Ishikawa (cell line): ENCODE measurements around the gene EFHC1.

Source experiments
- CEBPB ChIP-seq: IDR thresholded peaks from 2 replicates; pipeline ENCODE4 v1.6.1; 2012
- CREB1 ChIP-seq: IDR thresholded peaks from 2 replicates; pipeline ENCODE4 v1.6.1; 2012; ENCODE audit warnings: low read depth
- EGR1 ChIP-seq: IDR thresholded peaks from 2 replicates; pipeline ENCODE4 v1.6.1; 2012
- EP300 ChIP-seq: IDR thresholded peaks from 2 replicates; pipeline ENCODE4 v1.6.1; 2012; ENCODE audit warnings: borderline replicate concordance
- FOXM1 ChIP-seq: IDR thresholded peaks from 2 replicates; pipeline ENCODE4 v1.6.1; 2012; ENCODE audit warnings: low read depth, borderline replicate concordance
- NFIC ChIP-seq: IDR thresholded peaks from 2 replicates; pipeline ENCODE4 v1.6.1; 2012
- RAD21 ChIP-seq: IDR thresholded peaks from 2 replicates; pipeline ENCODE4 v1.6.1; 2012; ENCODE audit warnings: low read depth
- TAF1 ChIP-seq: IDR thresholded peaks from 2 replicates; pipeline ENCODE4 v1.6.1; 2012; ENCODE audit warnings: low read depth, mild to moderate bottlenecking
- TCF12 ChIP-seq: IDR thresholded peaks from 2 replicates; pipeline ENCODE4 v1.6.1; 2012; ENCODE audit warnings: low read depth
- TEAD4 ChIP-seq: IDR thresholded peaks from 2 replicates; pipeline ENCODE4 v1.6.1; 2012
- YY1 ChIP-seq: IDR thresholded peaks from 2 replicates; pipeline ENCODE4 v1.6.1; 2012; ENCODE audit warnings: low read depth
- ZBTB7A ChIP-seq: IDR thresholded peaks from 2 replicates; pipeline ENCODE4 v1.6.1; 2012; ENCODE audit warnings: low read depth
- TF ChIP-seq, protein P1 (sequence below): IDR thresholded peaks from 2 replicates; pipeline ENCODE4 v1.6.1; 2012
- TF ChIP-seq, protein P2 (sequence below): IDR thresholded peaks from 2 replicates; pipeline ENCODE4 v1.6.1; 2012
- TF ChIP-seq, protein P3 (sequence below): IDR thresholded peaks from 2 replicates; pipeline ENCODE4 v1.6.1; 2012; ENCODE audit warnings: low read depth, mild to moderate bottlenecking

EFHC1 gene

DNA sequence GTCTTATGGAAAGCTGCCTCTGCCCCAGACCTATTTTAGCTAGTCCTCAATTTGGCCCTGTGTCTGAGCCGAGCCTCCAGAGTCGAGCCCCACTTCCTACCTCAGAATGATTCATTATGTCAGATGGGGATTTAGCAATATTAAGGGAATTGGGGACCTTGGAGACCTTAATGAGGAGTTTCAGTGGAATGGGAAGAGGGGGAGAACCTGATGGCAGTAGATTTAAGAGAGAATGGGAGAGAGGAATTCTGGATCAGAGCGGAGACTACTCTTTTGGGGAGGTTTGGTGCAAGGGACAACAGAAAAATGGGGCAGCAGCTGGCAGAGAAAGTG is 63.5 kb downstream of the EFHC1 start:
- TF ChIP-seq EP300 (no peak), TCF12 (no peak), EGR1 (no peak), NFIC (no peak), FOXM1 (no peak), CEBPB (no peak), CREB1 (no peak), RAD21 (no peak)
- TF ChIP-seq, protein P1, sequence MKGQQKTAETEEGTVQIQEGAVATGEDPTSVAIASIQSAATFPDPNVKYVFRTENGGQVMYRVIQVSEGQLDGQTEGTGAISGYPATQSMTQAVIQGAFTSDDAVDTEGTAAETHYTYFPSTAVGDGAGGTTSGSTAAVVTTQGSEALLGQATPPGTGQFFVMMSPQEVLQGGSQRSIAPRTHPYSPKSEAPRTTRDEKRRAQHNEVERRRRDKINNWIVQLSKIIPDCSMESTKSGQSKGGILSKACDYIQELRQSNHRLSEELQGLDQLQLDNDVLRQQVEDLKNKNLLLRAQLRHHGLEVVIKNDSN = no peak
- TF ChIP-seq, protein P2, sequence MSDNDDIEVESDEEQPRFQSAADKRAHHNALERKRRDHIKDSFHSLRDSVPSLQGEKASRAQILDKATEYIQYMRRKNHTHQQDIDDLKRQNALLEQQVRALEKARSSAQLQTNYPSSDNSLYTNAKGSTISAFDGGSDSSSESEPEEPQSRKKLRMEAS = no peak

DNA sequence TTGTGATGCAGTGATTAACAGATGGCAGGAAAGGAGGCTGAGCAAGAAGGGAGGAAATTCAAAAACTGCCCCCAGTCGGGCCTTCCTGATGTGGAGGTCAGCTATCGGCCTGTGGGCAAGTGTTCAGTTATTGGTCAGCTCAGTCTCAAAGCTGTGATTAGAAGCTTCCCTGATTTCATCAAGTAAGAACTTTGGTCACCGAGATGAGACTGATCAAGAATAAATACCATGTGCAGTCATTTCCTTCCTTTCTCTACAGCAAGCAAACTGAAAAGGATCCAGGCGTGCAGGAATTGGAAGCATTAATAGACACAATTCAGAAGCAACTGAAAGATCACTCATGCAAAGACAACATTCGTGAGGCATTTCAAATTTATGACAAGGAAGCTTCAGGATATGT is 69.7 kb downstream of the EFHC1 start:
- TF ChIP-seq YY1 (no peak), TAF1 (no peak), CEBPB (no peak), FOXM1 (no peak), TCF12 (no peak), ZBTB7A (no peak), NFIC (no peak), EP300 (no peak), EGR1 (no peak), RAD21 (no peak), TEAD4 (no peak), CREB1 (no peak)
- TF ChIP-seq, protein P2 = no peak
- TF ChIP-seq, protein P3, sequence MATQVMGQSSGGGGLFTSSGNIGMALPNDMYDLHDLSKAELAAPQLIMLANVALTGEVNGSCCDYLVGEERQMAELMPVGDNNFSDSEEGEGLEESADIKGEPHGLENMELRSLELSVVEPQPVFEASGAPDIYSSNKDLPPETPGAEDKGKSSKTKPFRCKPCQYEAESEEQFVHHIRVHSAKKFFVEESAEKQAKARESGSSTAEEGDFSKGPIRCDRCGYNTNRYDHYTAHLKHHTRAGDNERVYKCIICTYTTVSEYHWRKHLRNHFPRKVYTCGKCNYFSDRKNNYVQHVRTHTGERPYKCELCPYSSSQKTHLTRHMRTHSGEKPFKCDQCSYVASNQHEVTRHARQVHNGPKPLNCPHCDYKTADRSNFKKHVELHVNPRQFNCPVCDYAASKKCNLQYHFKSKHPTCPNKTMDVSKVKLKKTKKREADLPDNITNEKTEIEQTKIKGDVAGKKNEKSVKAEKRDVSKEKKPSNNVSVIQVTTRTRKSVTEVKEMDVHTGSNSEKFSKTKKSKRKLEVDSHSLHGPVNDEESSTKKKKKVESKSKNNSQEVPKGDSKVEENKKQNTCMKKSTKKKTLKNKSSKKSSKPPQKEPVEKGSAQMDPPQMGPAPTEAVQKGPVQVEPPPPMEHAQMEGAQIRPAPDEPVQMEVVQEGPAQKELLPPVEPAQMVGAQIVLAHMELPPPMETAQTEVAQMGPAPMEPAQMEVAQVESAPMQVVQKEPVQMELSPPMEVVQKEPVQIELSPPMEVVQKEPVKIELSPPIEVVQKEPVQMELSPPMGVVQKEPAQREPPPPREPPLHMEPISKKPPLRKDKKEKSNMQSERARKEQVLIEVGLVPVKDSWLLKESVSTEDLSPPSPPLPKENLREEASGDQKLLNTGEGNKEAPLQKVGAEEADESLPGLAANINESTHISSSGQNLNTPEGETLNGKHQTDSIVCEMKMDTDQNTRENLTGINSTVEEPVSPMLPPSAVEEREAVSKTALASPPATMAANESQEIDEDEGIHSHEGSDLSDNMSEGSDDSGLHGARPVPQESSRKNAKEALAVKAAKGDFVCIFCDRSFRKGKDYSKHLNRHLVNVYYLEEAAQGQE = no peak
- TF ChIP-seq, protein P1 = no peak

DNA sequence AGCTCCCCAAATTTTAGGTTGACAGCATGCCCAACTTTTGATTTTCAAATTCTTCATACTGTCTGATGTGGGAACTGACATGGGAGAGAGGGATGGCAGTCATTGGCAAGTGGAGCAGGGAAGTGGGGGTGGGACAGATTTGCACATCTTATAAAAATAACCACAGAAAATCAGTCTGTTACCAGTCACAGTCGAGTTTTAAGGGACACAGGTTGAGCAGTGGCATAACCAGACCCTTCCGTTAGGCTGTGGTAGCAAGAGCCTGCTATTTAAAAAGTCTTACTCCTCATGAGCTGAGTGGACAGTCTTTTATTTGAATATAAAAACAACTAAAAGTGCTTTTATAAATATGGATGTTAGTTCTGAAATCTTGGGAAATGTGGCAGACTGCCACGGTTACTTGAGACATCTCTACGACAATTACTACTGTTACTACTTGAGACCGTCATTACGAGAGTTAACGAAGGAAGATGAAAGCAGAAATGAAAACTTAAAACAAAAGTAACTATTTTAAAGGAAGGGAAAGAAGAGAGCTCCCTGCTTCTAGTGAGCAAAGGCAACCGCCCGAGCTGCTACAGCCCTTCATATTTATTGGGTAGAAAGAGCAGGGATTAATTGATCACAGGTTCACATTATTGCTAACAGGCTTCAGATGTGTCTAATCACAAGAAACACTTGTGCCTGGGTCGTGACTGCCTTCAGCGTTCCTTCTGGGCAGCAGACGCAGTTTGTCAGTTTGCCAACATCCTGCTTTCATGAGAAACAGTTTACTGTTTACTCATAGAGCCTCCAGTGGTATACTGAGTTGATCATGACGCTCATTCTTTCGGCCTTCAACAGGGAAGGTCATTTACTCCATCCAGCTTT is 71.3 kb downstream of the EFHC1 start:
- TF ChIP-seq EP300 (no peak), NFIC (no peak), ZBTB7A (no peak)
- TF ChIP-seq, protein P1 = no peak

DNA sequence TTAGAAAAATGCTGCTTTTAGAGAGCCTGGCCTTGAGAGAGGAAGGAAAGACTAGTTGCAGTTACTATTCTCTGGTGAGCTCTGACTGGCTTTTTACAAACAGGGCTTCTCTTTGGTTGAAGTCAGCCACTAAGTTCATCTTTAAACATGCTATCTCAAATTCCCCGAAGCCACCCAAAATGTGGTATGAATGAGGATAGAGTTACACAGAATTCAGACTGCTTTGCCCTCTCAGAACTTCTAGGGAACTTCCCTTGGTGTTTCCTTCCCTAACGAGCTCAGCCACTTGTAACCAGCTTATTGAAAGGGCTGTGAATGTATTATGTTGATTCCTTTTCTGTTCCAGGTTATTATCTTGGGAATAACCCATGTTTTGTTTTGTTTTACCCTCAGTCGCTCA is 73.5 kb downstream of the EFHC1 start:
- TF ChIP-seq YY1 = no peak
- TF ChIP-seq, protein P2 = no peak
- TF ChIP-seq ZBTB7A = no peak
- TF ChIP-seq EGR1 = no peak
- TF ChIP-seq RAD21 = no peak

DNA sequence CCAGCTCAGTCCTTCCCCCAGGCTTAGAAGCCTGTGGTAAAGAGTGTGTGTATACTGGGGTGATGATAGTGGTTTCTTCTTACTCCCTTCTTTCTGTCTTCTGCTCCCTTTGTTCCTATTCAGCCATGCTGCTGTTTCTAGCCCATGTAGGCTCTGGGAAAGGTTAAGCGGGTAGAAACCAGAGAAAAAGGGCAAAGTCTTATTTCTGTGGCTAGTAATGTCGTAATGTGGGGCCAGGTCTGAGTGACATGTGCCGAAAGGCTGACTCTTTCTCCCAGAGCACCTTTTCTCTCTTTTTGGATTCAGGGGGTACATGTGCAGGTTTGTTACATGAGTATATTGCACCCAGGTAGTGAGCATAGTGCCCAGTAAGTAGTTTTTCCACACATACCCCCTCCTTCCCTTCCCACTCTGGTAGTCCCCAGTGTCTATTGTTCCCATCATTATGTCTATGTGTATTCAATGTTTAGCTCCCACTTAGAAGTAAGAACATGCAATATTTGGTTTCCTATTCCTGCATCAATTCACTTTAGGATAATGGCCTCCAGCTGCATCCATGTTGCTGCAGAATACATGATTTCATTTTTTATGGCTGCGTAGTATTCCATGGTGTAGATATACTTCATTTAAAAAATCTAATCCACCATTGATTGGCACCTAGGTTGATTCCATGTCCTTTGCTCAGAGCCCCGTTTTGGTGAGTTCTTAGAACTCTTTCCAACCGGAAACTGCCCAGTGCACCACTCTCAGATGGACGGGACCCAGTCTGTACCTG is 74.3 kb downstream of the EFHC1 start:
- TF ChIP-seq CREB1 (no peak), RAD21 (no peak), EP300 (no peak), YY1 (no peak), NFIC (no peak), FOXM1 (no peak), EGR1 (no peak), CEBPB (no peak), TCF12 (no peak), TAF1 (no peak)
- TF ChIP-seq, protein P2 = no peak
- TF ChIP-seq, protein P3 = no peak
- TF ChIP-seq, protein P1 = no peak
